K562 (cell line): ENCODE measurements around the gene S100A2. TPM values are rescaled to one million over a fixed set of nuclear protein-coding genes. Genes with fewer than 3 reads are reported as not detected.

Experiments used
- E2F3 ChIP-seq: fragments of 250-450 bp; sonication (Bioruptor Pico); IDR thresholded peaks from 2 replicates; pipeline ENCODE4 v1.4.0; 2020; ENCODE audit warnings: mild to moderate bottlenecking
- HDAC1 ChIP-seq, 2 experiments: fragments of 450-650 bp; IDR thresholded peaks; 2 replicates each; pipeline ENCODE4 v1.6.1; 2016 to 2017; ENCODE audit warnings: inconsistent platforms in 1 of 2, mild to moderate bottlenecking in 1 of 2, moderate library complexity in 1 of 2
- HMG20A ChIP-seq: fragments of 450-650 bp; formaldehyde crosslinking; conservative IDR thresholded peaks from 2 replicates; pipeline ENCODE4 v1.4.0; 2020; ENCODE audit warnings: mild to moderate bottlenecking, mixed read lengths
- MBD2 ChIP-seq: sonication (generic); IDR thresholded peaks from 2 replicates; pipeline ENCODE4 v1.6.1; 2016; ENCODE audit warnings: low read depth, borderline replicate concordance
- STAT5B ChIP-seq: fragments of 250-450 bp; sonication (Bioruptor Pico); IDR thresholded peaks from 2 replicates; pipeline ENCODE4 v1.8.0; 2021; ENCODE audit warnings: mild to moderate bottlenecking, inconsistent platforms
- polyA plus RNA-seq, 8 experiments: library from polyadenylated mRNA; depleted of rRNA in 4 of 8; stranded (reverse) in 5 of 8; unstranded in 3 of 8; fragments of >200 nt; fragmentation: Nextera tagmentation in 2 of 8; fragmentation: Illumina TruSeq in 1 of 8; extraction: Ambion mirVana in 2 of 8; extraction: Trizol in 1 of 8; gene quantifications; 2 replicates each; pipeline versions ENCODE4 v1.2.1 to v1.2.3, GENCODE V29; 2011 to 2014; ENCODE audit warnings: inconsistent platforms in 1 of 8, missing spikeins in 1 of 8
- total RNA-seq, 7 experiments: library from RNA; depleted of rRNA in 6 of 7; stranded (reverse); fragments of >200 nt in 6 of 7; fragmentation: Illumina TruSeq in 2 of 7; extraction: Trizol in 2 of 7; gene quantifications; 2 replicates each; pipeline versions ENCODE4 v1.2.1 to v1.2.3, GENCODE V29; 2011 to 2021; ENCODE audit warnings: low replicate concordance in 1 of 7
- TF ChIP-seq, protein P1 (sequence below): sonication (generic); formaldehyde crosslinking; IDR thresholded peaks from 2 replicates; pipeline ENCODE4 v1.8.0; 2022; ENCODE audit warnings: mild to moderate bottlenecking, missing genetic modification reagents
- TF ChIP-seq, protein P2 (sequence below), 2 experiments: fragments of 450-650 bp in 1 of 2; sonication (generic) in 1 of 2; formaldehyde crosslinking in 1 of 2; IDR thresholded peaks; 2 replicates each; pipeline versions ENCODE4 v1.7.1 to v1.9.0; 2016 to 2022; ENCODE audit warnings: inconsistent platforms in 1 of 2, mild to moderate bottlenecking in 1 of 2, missing genetic modification reagents in 1 of 2
- TF ChIP-seq, protein P3 (sequence below): fragments of 450-650 bp; IDR thresholded peaks from 2 replicates; pipeline ENCODE4 v1.6.1; 2017; ENCODE audit warnings: antibody characterized with exemption, mild to moderate bottlenecking

Gene S100A2
- total and polyA plus RNA-seq, 9 of the 15 experiments (the other 6 are each of a cell fraction or from before 2014, with no cell fraction given): 0.28 to 0.65 (median 0.44) TPM; not detected in 4

DNA sequence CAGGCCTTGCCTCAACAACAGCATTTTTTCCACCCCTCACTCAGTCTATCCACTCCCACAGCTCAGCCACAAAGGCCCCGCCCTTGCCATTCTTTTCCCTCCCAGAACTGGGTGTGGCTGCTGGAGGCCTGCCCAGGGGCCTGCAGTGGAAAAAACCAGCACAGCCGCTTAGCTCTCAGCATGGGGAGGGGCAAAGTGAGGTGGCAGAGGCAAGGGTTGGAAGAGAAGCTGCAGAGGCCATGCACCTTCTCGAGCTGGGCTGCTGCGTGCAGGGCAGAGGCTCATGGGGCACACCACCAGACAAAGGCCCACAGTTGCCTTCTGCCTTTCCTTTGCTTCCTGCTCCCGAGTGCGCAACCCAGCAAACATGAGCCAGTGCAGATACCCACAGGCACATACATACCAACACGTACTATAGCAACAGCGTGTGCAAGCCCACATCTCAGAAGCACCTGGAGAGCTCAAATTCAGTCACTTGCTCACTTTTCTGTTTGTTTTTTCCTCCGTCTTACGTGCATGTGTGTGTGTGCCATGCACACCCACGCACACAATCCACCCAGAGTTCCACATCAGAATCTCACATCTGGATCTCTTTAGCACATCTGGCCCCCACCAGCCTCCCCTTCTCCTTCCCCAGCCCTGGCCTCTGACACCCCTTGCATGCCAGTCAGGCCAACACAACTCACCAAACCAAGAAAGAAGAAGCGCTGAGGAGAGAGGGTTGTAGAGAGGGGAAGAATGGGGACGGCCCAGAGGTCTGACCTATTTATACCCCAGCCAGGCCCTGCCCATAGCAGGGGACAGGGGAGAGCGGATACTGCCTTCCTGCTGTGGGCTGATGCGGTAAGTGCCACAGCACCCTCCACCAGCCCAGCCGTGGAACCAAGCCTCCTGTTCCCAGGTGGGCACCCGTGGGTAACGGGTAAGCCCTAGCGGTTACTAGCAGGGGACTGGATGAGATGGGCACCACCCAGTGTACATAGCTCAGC, 20.3 kb downstream of the S100A2 start, which contains the start of gene S100A4 (continued):
- TF ChIP-seq, protein P1, sequence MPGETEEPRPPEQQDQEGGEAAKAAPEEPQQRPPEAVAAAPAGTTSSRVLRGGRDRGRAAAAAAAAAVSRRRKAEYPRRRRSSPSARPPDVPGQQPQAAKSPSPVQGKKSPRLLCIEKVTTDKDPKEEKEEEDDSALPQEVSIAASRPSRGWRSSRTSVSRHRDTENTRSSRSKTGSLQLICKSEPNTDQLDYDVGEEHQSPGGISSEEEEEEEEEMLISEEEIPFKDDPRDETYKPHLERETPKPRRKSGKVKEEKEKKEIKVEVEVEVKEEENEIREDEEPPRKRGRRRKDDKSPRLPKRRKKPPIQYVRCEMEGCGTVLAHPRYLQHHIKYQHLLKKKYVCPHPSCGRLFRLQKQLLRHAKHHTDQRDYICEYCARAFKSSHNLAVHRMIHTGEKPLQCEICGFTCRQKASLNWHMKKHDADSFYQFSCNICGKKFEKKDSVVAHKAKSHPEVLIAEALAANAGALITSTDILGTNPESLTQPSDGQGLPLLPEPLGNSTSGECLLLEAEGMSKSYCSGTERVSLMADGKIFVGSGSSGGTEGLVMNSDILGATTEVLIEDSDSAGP (CRISPR knock-in tag): 0 out of 2 replicates have a peak, but pooled peaks have one; percentile 10
- TF ChIP-seq, protein P2, sequence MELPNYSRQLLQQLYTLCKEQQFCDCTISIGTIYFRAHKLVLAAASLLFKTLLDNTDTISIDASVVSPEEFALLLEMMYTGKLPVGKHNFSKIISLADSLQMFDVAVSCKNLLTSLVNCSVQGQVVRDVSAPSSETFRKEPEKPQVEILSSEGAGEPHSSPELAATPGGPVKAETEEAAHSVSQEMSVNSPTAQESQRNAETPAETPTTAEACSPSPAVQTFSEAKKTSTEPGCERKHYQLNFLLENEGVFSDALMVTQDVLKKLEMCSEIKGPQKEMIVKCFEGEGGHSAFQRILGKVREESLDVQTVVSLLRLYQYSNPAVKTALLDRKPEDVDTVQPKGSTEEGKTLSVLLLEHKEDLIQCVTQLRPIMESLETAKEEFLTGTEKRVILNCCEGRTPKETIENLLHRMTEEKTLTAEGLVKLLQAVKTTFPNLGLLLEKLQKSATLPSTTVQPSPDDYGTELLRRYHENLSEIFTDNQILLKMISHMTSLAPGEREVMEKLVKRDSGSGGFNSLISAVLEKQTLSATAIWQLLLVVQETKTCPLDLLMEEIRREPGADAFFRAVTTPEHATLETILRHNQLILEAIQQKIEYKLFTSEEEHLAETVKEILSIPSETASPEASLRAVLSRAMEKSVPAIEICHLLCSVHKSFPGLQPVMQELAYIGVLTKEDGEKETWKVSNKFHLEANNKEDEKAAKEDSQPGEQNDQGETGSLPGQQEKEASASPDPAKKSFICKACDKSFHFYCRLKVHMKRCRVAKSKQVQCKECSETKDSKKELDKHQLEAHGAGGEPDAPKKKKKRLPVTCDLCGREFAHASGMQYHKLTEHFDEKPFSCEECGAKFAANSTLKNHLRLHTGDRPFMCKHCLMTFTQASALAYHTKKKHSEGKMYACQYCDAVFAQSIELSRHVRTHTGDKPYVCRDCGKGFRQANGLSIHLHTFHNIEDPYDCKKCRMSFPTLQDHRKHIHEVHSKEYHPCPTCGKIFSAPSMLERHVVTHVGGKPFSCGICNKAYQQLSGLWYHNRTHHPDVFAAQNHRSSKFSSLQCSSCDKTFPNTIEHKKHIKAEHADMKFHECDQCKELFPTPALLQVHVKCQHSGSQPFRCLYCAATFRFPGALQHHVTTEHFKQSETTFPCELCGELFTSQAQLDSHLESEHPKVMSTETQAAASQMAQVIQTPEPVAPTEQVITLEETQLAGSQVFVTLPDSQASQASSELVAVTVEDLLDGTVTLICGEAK (IDR thresholded peaks at IDR 0.05): peak; percentile 11; the same call in 1 of the 2 replicates
- TF ChIP-seq, protein P2 (CRISPR knock-in tag; IDR thresholded peaks at IDR 0.05): no peak
- TF ChIP-seq HDAC1 (IDR thresholded peaks at IDR 0.05): peak in 1 of 2 experiments; percentile 7; a peak in 1 of 4 replicates
- TF ChIP-seq MBD2: 0 out of 2 replicates have a peak, but pooled peaks have one; percentile 39
- TF ChIP-seq STAT5B (CRISPR knock-in tag): no peak
- TF ChIP-seq E2F3 (CRISPR knock-in tag): 0 out of 2 replicates have a peak, but pooled peaks have one; percentile 5
- TF ChIP-seq HMG20A: no peak
- TF ChIP-seq, protein P3, sequence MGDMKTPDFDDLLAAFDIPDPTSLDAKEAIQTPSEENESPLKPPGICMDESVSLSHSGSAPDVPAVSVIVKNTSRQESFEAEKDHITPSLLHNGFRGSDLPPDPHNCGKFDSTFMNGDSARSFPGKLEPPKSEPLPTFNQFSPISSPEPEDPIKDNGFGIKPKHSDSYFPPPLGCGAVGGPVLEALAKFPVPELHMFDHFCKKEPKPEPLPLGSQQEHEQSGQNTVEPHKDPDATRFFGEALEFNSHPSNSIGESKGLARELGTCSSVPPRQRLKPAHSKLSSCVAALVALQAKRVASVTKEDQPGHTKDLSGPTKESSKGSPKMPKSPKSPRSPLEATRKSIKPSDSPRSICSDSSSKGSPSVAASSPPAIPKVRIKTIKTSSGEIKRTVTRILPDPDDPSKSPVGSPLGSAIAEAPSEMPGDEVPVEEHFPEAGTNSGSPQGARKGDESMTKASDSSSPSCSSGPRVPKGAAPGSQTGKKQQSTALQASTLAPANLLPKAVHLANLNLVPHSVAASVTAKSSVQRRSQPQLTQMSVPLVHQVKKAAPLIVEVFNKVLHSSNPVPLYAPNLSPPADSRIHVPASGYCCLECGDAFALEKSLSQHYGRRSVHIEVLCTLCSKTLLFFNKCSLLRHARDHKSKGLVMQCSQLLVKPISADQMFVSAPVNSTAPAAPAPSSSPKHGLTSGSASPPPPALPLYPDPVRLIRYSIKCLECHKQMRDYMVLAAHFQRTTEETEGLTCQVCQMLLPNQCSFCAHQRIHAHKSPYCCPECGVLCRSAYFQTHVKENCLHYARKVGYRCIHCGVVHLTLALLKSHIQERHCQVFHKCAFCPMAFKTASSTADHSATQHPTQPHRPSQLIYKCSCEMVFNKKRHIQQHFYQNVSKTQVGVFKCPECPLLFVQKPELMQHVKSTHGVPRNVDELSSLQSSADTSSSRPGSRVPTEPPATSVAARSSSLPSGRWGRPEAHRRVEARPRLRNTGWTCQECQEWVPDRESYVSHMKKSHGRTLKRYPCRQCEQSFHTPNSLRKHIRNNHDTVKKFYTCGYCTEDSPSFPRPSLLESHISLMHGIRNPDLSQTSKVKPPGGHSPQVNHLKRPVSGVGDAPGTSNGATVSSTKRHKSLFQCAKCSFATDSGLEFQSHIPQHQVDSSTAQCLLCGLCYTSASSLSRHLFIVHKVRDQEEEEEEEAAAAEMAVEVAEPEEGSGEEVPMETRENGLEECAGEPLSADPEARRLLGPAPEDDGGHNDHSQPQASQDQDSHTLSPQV: peak; percentile 32; the same call in 1 of the 2 replicates
